ENCODE measurements around the gene RASL11B.

GRCh38 chr4:52860361-52860760 lies 1.8 kb upstream of the RASL11B start:
- TF ChIP-seq CTCF (IDR thresholded peaks at IDR 0.05), result no peak
- no peak for TF ChIP-seq POLR2A (IDR thresholded peaks at IDR 0.05)

All from adrenal gland (tissue), 5 donors.